ENCODE data around the gene PLEKHH2.

Gene PLEKHH2

DNA sequence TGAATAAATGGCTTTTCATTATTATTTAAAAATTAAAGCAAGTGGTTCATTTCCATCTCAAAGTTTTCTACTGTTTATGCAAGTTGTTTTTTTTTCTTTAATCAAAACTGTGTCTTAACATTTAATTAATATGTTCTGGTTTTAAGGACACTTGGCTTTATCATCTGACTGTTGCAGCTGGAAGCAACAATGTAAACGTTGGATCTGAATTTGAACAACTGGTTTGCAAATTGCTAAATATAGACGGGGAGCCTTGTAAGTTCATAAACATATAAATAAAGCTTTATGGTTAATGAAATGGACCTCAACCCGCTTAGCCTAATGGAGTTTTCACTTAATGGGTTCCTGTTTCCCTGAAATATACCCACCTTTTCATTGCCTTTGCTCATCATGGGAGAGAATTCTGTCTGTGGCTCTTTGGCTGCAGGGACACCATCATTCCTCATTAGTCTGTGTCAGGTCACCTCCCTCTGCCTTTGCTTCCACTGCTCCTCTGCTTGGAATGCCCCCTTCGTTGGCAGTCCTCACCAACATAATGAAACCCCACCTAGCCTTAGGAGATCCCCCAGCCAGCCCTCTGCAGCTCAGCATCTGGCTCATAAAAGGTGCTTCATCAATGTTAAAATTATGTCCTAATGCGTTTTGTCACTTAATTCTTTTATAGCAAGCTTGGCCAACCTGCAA, 92.6 kb downstream of the PLEKHH2 start:
- Histone ChIP-seq H3K4me1 (ENCODE audit: insufficient read depth, low read length) (no peaks in the 10 kb centered on the region), H3K9ac (ENCODE audit: low read depth, low read length) (no peak overlapping the region), H2AFZ (ENCODE audit: low read depth, low read length) (no peak overlapping the region), H3K4me2 (ENCODE audit: insufficient read depth, low read length) (no peak overlapping the region), H3K27ac (ENCODE audit: low read length) (no peak overlapping the region), H3K27me3 (ENCODE audit: insufficient read depth, low read length, poor library complexity) (peaks cover 10% of the 10 kb centered on the region), H3K4me3 (ENCODE audit: low read depth in 1 of 2, low read length in 2 of 2) (no peak overlapping the region), H3K36me3 (ENCODE audit: insufficient read depth, low read length) (no peaks in the 10 kb centered on the region), H3K79me2 (ENCODE audit: insufficient read depth, low read length) (no peaks in the 10 kb centered on the region), H3K9me3 (ENCODE audit: insufficient read depth, low read length, severe bottlenecking) (no peaks in the 10 kb centered on the region), H4K20me1 (ENCODE audit: insufficient read depth, low read length) (no peaks in the 10 kb centered on the region)
- no peak for ATAC-seq (ENCODE audit: insufficient read depth, low read depth)
- no peak for DNase-seq
- TF ChIP-seq, protein P1, sequence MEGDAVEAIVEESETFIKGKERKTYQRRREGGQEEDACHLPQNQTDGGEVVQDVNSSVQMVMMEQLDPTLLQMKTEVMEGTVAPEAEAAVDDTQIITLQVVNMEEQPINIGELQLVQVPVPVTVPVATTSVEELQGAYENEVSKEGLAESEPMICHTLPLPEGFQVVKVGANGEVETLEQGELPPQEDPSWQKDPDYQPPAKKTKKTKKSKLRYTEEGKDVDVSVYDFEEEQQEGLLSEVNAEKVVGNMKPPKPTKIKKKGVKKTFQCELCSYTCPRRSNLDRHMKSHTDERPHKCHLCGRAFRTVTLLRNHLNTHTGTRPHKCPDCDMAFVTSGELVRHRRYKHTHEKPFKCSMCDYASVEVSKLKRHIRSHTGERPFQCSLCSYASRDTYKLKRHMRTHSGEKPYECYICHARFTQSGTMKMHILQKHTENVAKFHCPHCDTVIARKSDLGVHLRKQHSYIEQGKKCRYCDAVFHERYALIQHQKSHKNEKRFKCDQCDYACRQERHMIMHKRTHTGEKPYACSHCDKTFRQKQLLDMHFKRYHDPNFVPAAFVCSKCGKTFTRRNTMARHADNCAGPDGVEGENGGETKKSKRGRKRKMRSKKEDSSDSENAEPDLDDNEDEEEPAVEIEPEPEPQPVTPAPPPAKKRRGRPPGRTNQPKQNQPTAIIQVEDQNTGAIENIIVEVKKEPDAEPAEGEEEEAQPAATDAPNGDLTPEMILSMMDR (IDR thresholded peaks at IDR 0.05; ENCODE audit: borderline replicate concordance, extremely low read depth, low read length, poor library complexity, severe bottlenecking), result no peak
- TF ChIP-seq EZH2 (IDR thresholded peaks at IDR 0.05; ENCODE audit: borderline replicate concordance, low read depth, low read length, severe bottlenecking), result no peak

DNA sequence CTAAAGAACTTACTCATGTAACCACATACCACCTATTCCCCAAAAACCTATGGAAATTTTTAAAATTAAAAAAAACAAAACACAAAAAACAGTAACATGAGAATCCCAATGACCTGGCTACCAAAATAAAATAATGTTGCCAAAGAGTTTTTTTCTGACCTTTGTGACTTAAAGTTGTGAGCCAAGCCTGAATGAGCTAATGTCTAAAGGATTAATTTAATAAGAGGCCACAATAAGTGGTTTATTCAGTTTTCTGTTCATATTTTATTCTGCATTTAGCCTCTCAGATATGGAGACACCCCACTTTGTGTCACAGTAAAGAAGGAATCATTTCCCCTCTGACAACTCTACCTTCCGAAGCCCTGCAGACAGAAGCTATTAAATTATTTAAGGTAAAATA, 94.2 kb downstream of the PLEKHH2 start:
- no peaks in the 10 kb centered on the region for H4K20me1 ChIP-seq (ENCODE audit: insufficient read depth, low read length)
- ATAC-seq (ENCODE audit: insufficient read depth, low read depth) (no peak), DNase-seq (no peak)
- no peak overlapping the region for H2AFZ ChIP-seq (ENCODE audit: low read depth, low read length)
- H3K27ac ChIP-seq (ENCODE audit: low read length), result no peak overlapping the region
- no peak overlapping the region for H3K4me3 ChIP-seq (ENCODE audit: low read depth in 1 of 2, low read length in 2 of 2)
- no peaks in the 10 kb centered on the region for H3K36me3 ChIP-seq (ENCODE audit: insufficient read depth, low read length)
- no peak overlapping the region for H3K9ac ChIP-seq (ENCODE audit: low read depth, low read length)
- no peak overlapping the region for H3K4me2 ChIP-seq (ENCODE audit: insufficient read depth, low read length)
- peaks cover 6% of the 10 kb centered on the region for H3K27me3 ChIP-seq (ENCODE audit: insufficient read depth, low read length, poor library complexity)
- no peak for TF ChIP-seq EZH2 (IDR thresholded peaks at IDR 0.05; ENCODE audit: borderline replicate concordance, low read depth, low read length, severe bottlenecking)
- TF ChIP-seq, protein P1 (IDR thresholded peaks at IDR 0.05; ENCODE audit: borderline replicate concordance, extremely low read depth, low read length, poor library complexity, severe bottlenecking), result no peak
- no peaks in the 10 kb centered on the region for H3K4me1 ChIP-seq (ENCODE audit: insufficient read depth, low read length)
- H3K9me3 ChIP-seq (ENCODE audit: insufficient read depth, low read length, severe bottlenecking), result no peaks in the 10 kb centered on the region
- H3K79me2 ChIP-seq (ENCODE audit: insufficient read depth, low read length), result no peaks in the 10 kb centered on the region

DNA sequence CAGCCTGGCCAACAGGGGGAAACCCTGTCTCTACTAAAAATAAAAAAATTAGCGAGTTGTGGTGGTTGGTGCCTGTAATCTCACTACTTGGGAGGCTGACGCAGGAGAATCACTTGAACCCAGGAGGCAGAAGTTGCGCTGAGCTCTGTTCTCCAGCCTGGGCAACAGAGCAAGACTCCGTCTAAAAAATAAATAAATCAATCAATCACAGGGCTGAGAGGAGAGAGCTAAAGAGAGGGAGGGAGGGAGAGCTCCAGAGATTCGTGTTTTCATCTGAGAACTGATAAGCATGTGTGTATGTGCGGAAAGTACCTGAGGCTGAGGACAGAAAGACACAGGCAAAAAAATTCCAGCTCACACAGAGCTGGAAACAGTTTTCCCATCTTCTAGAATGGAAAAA, 99.6 kb downstream of the PLEKHH2 start:
- DNase-seq (no peak), ATAC-seq (ENCODE audit: insufficient read depth, low read depth) (no peak)
- H3K27ac ChIP-seq (ENCODE audit: low read length), result no peak overlapping the region

More for the DNA sequence above, 99.6 kb downstream of the PLEKHH2 start:
- Histone ChIP-seq H3K4me3 (ENCODE audit: low read depth in 1 of 2, low read length in 2 of 2) (no peak overlapping the region), H3K36me3 (ENCODE audit: insufficient read depth, low read length) (no peaks in the 10 kb centered on the region), H3K9me3 (ENCODE audit: insufficient read depth, low read length, severe bottlenecking) (no peaks in the 10 kb centered on the region), H3K79me2 (ENCODE audit: insufficient read depth, low read length) (no peaks in the 10 kb centered on the region), H3K27me3 (ENCODE audit: insufficient read depth, low read length, poor library complexity) (peaks cover 30% of the 10 kb centered on the region), H2AFZ (ENCODE audit: low read depth, low read length) (no peak overlapping the region), H4K20me1 (ENCODE audit: insufficient read depth, low read length) (no peaks in the 10 kb centered on the region), H3K4me1 (ENCODE audit: insufficient read depth, low read length) (no peaks in the 10 kb centered on the region), H3K9ac (ENCODE audit: low read depth, low read length) (no peak overlapping the region), H3K4me2 (ENCODE audit: insufficient read depth, low read length) (no peak overlapping the region)
- TF ChIP-seq, protein P1 (IDR thresholded peaks at IDR 0.05; ENCODE audit: borderline replicate concordance, extremely low read depth, low read length, poor library complexity, severe bottlenecking), result no peak
- no peak for TF ChIP-seq EZH2 (IDR thresholded peaks at IDR 0.05; ENCODE audit: borderline replicate concordance, low read depth, low read length, severe bottlenecking)

All from DND-41 (cell line).